HUES48 (cell line): Measurements from ENCODE around the gene MED27.
A peak's percentile ranks its signal among the peaks of the same experiment; 100 is the strongest.

Experiments
- H3K27ac ChIP-seq: one replicate; pipeline ENCODE4 v1.7.0; 2013; ENCODE audit warnings: low read depth, low read length, inconsistent platforms
- H3K27me3 ChIP-seq: 2 replicates; pipeline ENCODE4 v1.6.1; 2013; ENCODE audit warnings: mild to moderate bottlenecking, low read length; ENCODE audit not compliant: control insufficient read depth, insufficient read depth
- H3K36me3 ChIP-seq: 2 replicates; pipeline ENCODE4 v1.6.1; 2013; ENCODE audit warnings: low read length; ENCODE audit not compliant: control insufficient read depth, insufficient read depth
- H3K4me1 ChIP-seq: 2 replicates; pipeline ENCODE4 v1.6.1; 2013; ENCODE audit warnings: mild to moderate bottlenecking, low read length; ENCODE audit not compliant: control insufficient read depth, insufficient read depth
- H3K4me3 ChIP-seq: 2 replicates; pipeline ENCODE4 v1.5.1; 2013; ENCODE audit warnings: mild to moderate bottlenecking, low read depth, low read length
- H3K9ac ChIP-seq: 2 replicates; pipeline ENCODE4 v1.6.1; 2013; ENCODE audit warnings: mild to moderate bottlenecking, low read depth, low read length, moderate library complexity
- H3K9me3 ChIP-seq: 2 replicates; pipeline ENCODE4 v1.6.1; 2013; ENCODE audit warnings: low read length; ENCODE audit not compliant: control insufficient read depth, insufficient read depth

Gene MED27

GRCh38 chr9:132027752-132028663 is 51.7 kb downstream of the MED27 start:
- H3K36me3 ChIP-seq: no peaks in the 10 kb centered on the region
- no peak overlapping the region for H3K9ac ChIP-seq
- H3K27me3 ChIP-seq: no peaks in the 10 kb centered on the region
- H3K4me1 ChIP-seq: peaks cover 49% of the 10 kb centered on the region
- no peak overlapping the region for H3K27ac ChIP-seq
- no peaks in the 10 kb centered on the region for H3K9me3 ChIP-seq
- no peak overlapping the region for H3K4me3 ChIP-seq

GRCh38 chr9:132026932-132027585 is 52.6 kb downstream of the MED27 start:
- no peak overlapping the region for H3K9ac ChIP-seq
- H3K27me3 ChIP-seq: no peaks in the 10 kb centered on the region
- H3K27ac ChIP-seq: no peak overlapping the region
- H3K9me3 ChIP-seq: no peaks in the 10 kb centered on the region
- H3K36me3 ChIP-seq: no peaks in the 10 kb centered on the region
- no peak overlapping the region for H3K4me3 ChIP-seq
- H3K4me1 ChIP-seq: peaks cover 40% of the 10 kb centered on the region

- Histone ChIP-seq H3K9me3 (no peaks in the 10 kb centered on the region), H3K27ac (no peak overlapping the region), H3K36me3 (no peaks in the 10 kb centered on the region), H3K9ac (no peak overlapping the region), H3K27me3 (no peaks in the 10 kb centered on the region), H3K4me1 (peaks cover 47% of the 10 kb centered on the region), H3K4me3 (no peak overlapping the region)
Measured at GRCh38 chr9:132025766-132026165, 53.9 kb downstream of the MED27 start.

- no peak overlapping the region for H3K4me3 ChIP-seq
- H3K9me3 ChIP-seq: no peaks in the 10 kb centered on the region
- peaks cover 43% of the 10 kb centered on the region for H3K4me1 ChIP-seq
- no peaks in the 10 kb centered on the region for H3K36me3 ChIP-seq
- H3K9ac ChIP-seq: no peak overlapping the region
- H3K27ac ChIP-seq: no peak overlapping the region
- no peaks in the 10 kb centered on the region for H3K27me3 ChIP-seq
Measured at GRCh38 chr9:132024589-132024988, 55.1 kb downstream of the MED27 start.

- H3K4me3 ChIP-seq: no peak overlapping the region
- no peaks in the 10 kb centered on the region for H3K36me3 ChIP-seq
- H3K27me3 ChIP-seq: no peaks in the 10 kb centered on the region
- H3K9ac ChIP-seq: no peak overlapping the region
- peaks cover 39% of the 10 kb centered on the region for H3K4me1 ChIP-seq
- no peaks in the 10 kb centered on the region for H3K9me3 ChIP-seq
- no peak overlapping the region for H3K27ac ChIP-seq
Measured at GRCh38 chr9:132023419-132024180, 56.1 kb downstream of the MED27 start.

GRCh38 chr9:132020820-132021510 is 58.7 kb downstream of the MED27 start:
- H3K36me3 ChIP-seq: no peaks in the 10 kb centered on the region
- H3K9me3 ChIP-seq: no peaks in the 10 kb centered on the region
- H3K27ac ChIP-seq: peak overlapping the region; percentile 14
- H3K9ac ChIP-seq: no peak overlapping the region
- no peaks in the 10 kb centered on the region for H3K27me3 ChIP-seq
- peaks cover 34% of the 10 kb centered on the region for H3K4me1 ChIP-seq
- H3K4me3 ChIP-seq: no peak overlapping the region

GRCh38 chr9:132020272-132020671 is 59.4 kb downstream of the MED27 start:
- Histone ChIP-seq H3K4me3 (no peak overlapping the region), H3K27ac (peak overlapping the region; percentile 14), H3K9me3 (no peaks in the 10 kb centered on the region), H3K4me1 (peaks cover 34% of the 10 kb centered on the region), H3K27me3 (no peaks in the 10 kb centered on the region), H3K9ac (no peak overlapping the region), H3K36me3 (no peaks in the 10 kb centered on the region)

- no peak overlapping the region for H3K4me3 ChIP-seq
- H3K9me3 ChIP-seq: no peaks in the 10 kb centered on the region
- no peak overlapping the region for H3K27ac ChIP-seq
- H3K4me1 ChIP-seq: peaks cover 33% of the 10 kb centered on the region
- H3K36me3 ChIP-seq: no peaks in the 10 kb centered on the region
- no peak overlapping the region for H3K9ac ChIP-seq
- H3K27me3 ChIP-seq: no peaks in the 10 kb centered on the region
Measured at GRCh38 chr9:132019702-132020101, 60.0 kb downstream of the MED27 start.

- Histone ChIP-seq H3K4me1 (peaks cover 29% of the 10 kb centered on the region), H3K27me3 (no peaks in the 10 kb centered on the region), H3K27ac (no peak overlapping the region), H3K36me3 (no peaks in the 10 kb centered on the region), H3K4me3 (no peak overlapping the region), H3K9ac (no peak overlapping the region), H3K9me3 (no peaks in the 10 kb centered on the region)
Measured at GRCh38 chr9:132018957-132019405, 60.7 kb downstream of the MED27 start.

GRCh38 chr9:132016456-132016855 is 63.2 kb downstream of the MED27 start:
- Histone ChIP-seq H3K36me3 (no peaks in the 10 kb centered on the region), H3K9ac (no peak overlapping the region), H3K4me1 (peaks cover 22% of the 10 kb centered on the region), H3K27ac (no peak overlapping the region), H3K9me3 (no peaks in the 10 kb centered on the region), H3K27me3 (no peaks in the 10 kb centered on the region), H3K4me3 (no peak overlapping the region)
